NCI-H2029 treated with DMSO at 0.1 percent for 48 hours (cell line): ENCODE results near the gene MACF1.
A peak's percentile ranks its signal among the peaks of the same experiment; 100 is the strongest.

Experiments used
- DNase-seq: peaks from one replicate; lab custom pipeline; 2025; lab: John Stamatoyannopoulos, UW

Gene MACF1

DNA sequence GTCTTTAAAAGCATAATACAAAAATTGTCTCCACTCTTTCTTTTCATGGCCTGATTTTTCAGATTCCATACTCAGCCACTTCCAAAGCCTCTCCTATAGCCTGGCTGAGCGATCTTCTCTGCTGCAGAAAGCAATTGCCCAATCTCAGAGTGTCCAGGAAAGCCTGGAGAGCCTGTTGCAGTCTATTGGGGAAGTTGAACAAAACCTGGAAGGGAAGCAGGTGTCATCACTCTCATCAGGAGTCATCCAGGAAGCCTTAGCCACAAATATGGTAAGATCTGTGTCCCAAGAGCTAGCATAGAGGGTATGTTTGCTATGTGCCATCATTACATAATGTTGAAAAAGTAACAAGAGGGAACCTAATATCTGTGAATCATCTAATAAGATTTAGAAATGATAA, 156.2 kb downstream of the MACF1 start:
- no peak for DNase-seq

DNA sequence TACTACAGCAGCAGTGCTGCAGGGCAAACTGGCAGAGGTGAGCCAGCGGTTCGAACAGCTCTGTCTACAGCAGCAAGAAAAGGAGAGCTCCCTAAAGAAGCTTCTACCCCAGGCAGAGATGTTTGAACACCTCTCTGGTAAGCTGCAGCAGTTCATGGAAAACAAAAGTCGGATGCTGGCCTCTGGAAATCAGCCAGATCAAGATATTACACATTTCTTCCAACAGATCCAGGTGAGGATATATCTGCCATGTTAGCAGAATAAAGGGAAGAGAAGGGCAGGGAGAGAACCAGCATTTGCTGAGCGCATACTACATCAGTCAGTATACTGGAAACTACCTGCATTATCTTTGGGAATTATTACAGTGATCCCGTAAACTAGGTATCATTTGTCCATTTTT, 157.0 kb downstream of the MACF1 start:
- DNase-seq, result no peak

DNA sequence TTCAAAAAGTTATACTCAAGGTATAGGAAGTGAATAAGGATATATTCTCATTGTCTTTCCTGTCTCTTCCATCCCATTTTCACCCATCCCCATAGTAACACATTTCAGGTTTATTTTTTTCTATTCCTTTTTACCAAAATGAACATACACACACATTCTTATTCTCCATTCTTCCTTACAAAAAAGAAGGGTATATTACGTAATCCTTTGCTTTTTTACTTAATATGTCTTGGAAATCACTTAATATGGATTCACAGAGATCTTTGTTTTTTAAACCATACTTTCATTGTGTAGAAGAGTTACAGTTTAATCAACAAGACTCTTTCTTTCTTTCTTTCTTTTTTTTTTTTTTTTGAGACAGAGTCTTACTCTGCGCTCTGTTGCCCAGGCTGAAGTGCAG, 158.8 kb downstream of the MACF1 start:
- no peak for DNase-seq

DNA sequence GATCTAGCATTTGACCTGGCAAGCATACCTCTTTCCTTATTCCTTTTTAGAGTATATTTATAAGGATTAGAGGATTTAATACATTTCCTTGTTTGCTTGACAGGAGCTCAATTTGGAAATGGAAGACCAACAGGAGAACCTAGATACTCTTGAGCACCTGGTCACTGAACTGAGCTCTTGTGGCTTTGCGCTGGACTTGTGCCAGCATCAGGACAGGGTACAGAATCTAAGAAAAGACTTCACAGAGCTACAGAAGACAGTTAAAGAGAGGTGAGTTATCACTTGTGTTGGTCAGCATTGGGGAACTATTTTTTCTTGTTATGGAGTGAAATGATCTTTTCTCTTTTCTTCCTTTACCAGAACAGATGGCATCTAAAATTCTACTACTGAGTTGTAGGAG, 163.6 kb downstream of the MACF1 start:
- no peak for DNase-seq

DNA sequence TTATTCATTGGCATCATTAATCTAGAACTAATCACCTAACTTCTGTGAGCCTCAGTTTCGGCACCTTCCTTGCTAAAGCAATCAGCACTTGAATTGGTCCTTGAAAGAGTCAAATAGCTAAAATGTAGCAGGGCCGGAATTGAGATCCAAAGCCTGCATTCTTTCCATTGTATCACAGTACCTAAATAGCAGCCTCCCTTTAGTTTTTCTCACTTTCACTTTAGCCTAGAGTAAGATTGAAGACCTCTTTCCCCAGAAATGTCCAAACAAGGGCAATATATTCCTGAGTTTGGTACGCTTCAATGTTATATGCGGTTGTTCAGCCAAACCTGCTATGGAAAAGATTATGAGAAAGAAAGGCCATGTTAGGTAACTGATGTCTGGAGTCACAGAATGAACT, 165.1 kb downstream of the MACF1 start:
- DNase-seq, result no peak

DNA sequence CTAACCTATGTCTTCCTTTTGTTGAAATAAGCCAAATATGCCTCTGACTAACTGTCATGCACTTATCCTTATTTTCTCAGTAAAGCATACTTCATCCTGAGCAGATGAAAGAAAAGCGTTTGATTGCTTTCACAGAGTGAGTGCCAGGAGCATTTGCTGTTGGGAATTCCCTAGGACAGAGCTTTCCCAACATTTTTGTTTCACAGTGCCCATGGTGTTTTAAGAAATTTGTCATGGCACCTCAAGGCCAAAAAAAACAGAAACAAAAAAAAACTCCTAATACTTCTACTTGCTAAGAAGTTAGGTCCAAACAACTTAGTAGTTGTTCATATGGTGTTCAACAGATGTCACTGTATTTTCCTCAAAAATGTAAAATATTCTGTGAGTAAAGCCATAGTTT, 166.1 kb downstream of the MACF1 start:
- no peak for DNase-seq

DNA sequence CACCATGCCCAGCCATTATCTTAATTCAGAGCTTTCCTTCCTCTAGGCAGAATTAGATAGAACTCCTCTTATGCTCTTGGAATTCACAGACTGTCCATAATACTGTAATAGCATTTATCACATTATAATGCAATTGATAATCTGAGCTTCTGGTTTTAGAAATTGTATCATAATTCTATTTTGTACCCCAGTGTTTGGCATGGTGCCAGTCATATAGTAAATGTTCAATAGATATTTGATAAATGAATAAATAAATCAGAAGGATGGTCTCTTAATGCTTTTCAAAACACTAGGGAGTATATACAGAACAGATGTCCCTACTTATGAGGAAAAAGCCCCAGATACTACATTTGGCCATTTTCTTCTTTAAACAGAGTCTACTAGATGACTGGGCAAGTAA, 167.6 kb downstream of the MACF1 start:
- no peak for DNase-seq

DNA sequence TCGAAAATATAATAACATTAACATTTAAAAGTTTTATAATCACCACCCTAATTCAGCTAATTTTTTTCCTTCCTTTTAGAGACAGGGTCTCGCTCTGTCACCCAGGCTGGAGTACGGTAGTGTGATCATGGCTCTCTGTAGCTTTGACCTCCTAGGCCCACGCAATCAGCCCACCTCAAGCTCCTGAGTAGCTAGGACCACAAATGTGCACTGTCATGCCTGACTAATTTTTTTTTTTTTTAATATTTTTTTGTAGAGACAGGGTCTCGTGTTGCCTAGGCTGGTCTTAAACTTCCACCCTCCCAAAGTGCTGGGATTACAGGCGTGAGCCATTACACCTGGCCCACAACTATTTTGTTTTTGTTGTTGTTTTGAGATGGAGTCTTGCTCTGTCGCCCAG, 172.2 kb downstream of the MACF1 start:
- no peak for DNase-seq

DNA sequence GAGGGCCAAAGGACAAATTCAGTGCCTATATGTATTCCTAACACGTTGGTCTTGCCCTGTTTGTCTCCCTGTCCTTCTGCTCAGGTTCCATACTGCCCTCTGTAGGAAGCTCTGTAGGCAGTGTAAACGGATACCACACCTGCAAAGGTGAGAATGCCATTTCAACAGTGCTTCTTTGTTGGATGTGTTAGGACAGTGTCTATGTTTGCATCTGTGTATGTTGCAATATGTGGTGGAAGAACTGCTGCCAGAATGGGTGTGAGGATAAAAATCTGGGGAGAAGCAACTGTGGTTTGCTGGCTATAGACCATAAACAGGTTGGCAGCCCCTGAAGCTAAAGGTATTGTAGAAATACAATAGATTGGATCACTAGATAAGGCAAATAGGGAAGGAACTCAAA, 173.9 kb downstream of the MACF1 start:
- DNase-seq, result peak; percentile 99

DNA sequence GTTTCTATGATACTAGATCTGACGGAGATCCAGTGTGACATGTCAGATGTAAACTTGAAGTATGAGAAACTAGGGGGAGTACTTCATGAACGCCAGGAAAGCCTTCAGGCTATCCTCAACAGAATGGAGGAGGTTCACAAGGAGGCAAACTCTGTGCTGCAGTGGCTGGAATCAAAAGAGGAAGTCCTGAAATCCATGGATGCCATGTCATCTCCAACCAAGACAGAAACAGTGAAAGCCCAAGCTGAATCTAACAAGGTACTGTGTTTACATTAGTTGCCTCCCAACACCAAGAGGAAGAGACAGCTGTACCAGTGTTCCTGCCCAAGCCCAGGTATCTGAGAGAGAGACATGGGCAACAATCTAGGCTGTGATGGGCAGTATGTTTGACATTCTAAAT, 174.7 kb downstream of the MACF1 start:
- DNase-seq, result no peak

DNA sequence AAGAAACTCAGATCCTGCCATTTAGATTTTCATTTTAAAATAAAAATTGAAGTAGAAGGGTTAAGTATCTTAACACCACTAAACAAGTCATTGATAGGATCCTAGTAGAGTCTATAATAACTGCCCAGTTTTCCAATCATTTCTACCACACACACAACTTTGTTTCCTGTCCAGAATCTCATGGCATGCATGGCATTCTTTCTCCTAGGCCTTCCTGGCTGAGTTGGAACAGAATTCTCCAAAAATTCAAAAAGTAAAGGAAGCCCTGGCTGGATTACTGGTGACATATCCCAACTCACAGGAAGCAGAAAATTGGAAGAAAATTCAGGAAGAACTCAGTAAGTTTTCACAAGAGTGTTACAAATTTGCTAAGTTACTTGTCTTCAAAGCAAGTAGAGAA, 175.5 kb downstream of the MACF1 start:
- DNase-seq, result no peak

DNA sequence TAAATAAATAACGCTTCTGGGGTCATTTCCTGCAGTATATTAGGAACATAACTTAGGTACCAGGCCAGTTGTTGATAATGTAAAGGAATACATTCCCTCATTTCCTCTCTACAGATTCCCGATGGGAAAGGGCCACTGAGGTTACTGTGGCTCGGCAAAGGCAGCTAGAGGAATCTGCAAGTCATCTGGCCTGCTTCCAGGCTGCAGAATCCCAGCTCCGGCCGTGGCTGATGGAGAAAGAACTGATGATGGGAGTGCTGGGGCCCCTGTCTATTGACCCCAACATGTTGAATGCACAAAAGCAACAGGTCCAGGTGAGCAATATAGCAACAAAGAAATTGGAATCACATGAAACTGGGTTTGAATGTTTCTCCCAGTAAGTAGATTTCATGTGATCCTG, 177.3 kb downstream of the MACF1 start:
- DNase-seq, result no peak

DNA sequence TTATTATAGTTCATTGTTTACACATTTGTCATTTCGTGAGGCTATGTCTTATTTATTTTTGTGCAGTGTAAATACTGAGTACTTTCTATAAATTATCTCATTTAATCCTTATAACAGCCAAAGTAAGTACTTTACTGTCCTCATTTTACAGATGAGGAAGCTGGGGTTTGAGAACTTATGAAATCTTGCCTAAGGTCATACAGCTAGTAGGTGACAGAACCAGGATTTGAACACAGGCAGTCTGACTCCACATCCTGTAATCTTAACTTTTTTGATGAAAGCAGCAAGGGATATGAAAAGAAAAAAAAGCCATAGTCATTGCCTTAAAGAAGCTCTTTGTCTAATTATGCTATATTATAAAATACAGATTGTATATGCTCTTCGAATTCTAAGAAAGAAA, 179.8 kb downstream of the MACF1 start:
- DNase-seq, result no peak

DNA sequence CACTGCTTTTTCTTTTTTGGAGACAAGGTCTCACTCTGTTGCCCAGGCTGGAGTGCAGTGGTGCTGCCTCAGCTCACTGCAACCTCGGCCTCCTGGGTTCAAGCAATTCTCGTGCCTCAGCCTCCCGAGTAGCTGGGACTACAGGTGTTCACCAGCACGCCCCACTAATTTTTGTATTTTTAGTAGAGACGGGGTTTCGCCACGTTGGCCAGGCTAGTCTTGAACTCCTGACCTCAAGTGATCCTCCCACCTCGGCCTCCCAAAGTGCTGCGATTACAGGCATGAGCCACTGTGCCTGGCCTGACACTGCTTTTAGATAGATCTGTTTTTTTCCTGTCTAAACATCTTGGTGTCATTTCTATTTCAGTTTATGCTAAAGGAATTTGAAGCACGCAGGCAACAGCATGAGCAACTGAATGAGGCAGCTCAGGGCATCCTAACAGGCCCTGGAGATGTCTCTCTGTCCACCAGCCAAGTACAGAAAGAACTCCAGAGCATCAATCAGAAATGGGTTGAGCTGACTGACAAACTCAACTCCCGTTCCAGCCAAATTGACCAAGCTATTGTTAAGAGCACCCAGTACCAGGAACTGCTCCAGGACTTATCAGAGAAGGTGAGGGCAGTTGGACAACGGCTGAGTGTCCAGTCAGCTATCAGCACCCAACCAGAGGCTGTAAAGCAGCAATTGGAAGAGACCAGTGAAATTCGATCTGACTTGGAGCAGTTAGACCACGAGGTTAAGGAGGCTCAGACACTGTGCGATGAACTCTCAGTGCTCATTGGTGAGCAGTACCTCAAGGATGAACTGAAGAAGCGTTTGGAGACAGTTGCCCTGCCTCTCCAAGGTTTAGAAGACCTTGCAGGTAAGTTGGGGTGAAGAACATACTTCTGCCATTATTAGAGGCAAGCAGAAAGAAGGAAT, 180.8 kb downstream of the MACF1 start:
- DNase-seq, result no peak

DNA sequence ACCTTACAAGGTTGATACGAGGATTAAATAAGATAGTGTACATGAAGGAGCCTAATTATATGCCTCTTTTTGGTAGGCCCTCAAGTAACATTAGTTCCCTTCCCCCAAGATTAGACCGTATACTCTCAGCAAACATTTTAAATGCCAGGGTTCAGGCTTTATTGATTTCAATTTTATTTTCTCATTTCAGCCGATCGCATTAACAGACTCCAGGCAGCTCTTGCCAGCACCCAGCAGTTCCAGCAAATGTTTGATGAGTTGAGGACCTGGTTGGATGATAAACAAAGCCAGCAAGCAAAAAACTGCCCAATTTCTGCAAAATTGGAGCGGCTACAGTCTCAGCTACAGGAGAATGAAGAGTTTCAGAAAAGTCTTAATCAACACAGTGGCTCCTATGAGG, 182.5 kb downstream of the MACF1 start:
- DNase-seq, result no peak

DNA sequence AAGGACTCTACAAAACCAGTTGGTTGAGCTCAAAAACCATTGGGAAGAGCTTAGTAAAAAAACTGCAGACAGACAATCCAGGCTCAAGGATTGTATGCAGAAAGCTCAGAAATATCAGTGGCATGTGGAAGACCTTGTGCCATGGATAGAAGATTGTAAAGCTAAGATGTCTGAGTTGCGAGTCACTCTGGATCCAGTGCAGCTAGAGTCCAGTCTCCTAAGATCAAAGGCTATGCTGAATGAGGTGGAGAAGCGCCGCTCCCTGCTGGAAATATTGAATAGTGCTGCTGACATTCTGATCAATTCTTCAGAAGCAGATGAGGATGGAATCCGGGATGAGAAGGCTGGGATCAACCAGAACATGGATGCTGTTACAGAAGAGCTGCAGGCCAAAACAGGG, 183.0 kb downstream of the MACF1 start:
- DNase-seq, result no peak

DNA sequence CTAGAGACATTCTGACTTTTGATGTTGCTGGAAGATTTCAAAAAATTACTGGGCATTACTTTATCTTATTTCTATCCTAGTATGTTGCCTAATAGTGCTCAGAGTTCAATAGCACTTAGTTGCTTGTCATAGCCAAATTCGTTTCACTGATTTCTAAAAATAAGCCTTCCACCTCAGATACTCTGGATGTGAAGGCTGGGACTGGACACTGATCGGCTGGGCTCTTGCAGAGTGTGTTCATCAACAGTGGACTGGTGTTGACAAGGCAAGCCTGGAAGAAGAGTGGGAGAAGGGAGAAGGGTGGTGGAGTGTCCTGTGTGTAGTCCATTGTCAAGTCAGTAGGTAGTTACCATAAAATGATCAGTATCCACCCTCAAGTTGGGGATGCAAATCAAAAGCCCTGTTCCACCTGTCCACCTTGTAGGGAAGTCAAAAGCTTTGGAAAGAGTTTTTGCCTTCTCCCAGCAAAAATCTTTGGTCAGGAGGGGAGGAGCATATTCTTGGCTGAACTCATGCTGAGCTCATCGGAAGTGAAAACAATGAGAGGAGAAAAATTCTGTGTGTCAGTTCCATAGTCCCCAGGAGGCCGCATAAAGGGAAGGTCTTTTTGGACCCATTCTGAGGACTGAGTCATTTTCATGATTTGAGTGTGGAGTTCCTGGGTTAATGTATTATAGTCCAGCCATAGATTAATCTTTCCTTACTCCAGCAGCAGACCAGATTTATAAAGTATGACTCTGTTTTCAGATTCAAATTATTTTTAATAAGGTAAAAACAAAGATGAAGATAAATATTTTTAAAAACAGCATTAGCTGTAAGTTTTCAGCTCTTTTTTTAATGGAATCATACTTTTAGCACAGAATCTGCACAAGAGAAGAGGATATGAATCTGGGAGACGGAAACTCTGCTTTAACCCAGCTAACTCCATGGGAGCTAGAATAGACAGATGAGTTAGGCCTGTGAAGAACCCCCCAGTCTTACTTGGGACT, 187.5 kb downstream of the MACF1 start:
- DNase-seq, result peak; percentile 86

DNA sequence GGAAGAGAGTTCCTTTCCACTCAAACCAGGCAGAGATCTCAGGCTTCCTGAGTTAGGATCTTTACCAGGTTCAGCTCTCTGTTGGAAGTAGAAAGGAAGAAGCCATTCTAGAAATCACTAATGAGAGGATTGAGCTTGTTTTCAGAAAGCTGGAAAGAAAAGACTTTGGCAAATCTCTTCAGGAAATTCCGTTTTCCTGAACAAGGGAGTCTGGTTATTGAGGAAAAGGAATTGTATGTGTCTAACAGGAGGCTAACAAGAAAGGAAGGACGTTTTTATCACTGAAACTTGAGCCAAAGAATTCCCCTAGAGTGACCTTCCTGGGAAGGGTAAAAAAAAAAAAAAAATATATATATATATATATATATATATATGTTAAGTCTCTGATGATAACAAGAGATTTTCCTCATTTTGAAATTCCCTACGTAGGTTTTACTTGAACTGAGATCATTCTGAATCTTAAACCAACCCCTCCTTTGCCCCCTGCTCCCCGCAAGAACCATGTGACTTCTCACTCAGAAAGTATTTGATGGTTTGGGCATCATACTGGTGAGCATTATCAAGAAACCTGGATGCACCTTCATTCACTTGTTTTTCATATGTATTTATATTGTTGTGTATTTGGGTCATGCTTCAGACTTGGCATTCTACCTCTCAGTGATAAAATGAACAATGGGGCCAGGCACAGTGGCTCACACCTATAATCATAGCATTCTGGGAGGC, 188.5 kb downstream of the MACF1 start:
- DNase-seq, result no peak

DNA sequence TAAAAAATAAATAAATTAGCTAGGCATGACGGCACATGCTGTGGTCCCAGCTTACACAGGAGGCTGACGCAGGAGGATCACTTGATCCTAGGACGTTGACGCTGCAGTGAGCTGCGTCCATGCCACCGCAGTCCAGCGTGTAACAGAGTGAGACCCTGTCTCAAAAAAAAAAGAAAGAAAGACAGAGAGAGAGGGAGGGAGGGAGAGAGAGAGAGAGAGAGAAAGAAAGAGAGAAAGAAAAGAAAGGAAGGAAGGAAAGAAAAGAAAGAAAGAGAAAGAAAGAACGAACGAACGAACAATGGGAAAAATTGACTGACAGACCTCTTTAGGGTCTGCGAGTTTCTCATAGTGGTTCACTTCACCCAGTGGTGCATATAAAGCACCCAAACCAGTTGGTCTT, 189.2 kb downstream of the MACF1 start:
- no peak for DNase-seq

DNA sequence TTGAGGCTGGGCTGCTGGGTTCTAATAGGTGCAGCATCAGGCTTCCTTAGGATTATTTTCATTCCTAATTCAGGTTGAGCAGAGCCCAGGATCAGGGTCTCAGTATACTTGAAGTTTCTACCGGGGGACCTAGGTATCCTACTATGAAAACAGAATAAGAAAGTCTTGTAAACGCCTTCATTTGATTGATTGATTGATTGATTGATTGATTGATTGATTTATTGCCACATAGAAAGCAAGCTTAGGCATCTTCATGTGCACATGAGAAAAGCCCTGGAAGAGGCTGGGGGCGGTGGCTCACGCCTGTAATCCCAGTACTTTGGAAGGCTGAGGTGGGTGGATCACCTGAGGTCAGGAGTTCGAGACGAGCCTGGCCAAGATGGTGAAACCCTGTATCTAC, 189.6 kb downstream of the MACF1 start:
- DNase-seq, result no peak

DNA sequence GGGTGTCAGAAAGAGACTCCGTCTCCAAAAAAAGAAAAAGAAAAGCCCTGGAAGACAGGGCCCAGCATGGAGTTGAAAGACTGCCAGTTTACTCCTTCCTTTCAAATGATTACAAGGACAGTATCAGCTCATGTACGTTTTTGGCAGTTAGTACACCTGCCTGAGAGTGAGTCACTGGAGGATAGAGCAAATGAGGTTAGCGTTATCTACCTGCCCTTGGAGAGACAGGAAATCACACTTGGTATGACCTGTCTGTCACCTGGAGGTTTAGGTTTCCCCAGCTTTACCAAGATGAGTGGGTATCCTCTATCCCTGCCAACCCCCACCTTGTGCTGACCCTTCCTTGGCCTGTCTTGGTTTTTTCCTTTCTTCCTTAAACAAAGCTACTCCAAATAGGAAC, 190.1 kb downstream of the MACF1 start:
- peak; percentile 100 for DNase-seq

DNA sequence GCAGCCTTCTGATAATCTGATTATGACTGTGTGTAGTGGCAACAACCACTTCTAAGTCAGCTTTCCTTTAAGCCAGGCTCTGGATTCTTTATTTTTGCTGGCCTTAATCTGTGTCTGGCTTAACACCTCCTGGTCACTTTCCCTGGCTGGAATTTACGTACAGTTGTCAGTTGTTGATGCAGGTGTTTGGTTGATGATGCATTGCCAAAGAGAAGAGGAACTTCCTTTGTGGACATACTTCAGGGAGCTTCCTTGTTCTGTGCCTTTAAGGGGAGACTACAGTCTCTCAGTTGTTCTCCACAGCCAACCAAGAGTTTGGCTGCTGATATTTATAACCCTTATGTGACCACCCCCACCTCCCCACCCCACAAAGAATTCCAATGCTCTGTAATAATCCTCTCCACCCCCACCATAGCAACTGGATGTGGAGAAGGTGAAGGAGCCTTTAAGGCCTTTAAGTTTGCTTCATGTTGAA, 190.9 kb downstream of the MACF1 start:
- DNase-seq, result peak; percentile 100
